ENCODE measurements around the gene SRSF3.

Gene SRSF3

GRCh38 chr6:36578431-36578830, 15.7 kb upstream of the SRSF3 start:
- Histone ChIP-seq H3K9me3 (ENCODE audit: control insufficient read depth, insufficient read depth, low read depth, low read length) (no peaks in the 10 kb centered on the region), H3K36me3 (ENCODE audit: control insufficient read depth in 2 of 2, insufficient read depth in 1 of 2, low read length in 2 of 2) (no peaks in the 10 kb centered on the region), H3K4me1 (ENCODE audit: control insufficient read depth, insufficient read depth, low read length) (peaks cover 6% of the 10 kb centered on the region; the same call in 1 of the 2 replicates), H3K27ac (ENCODE audit: extremely low read depth, low read depth, low read length) (no peak overlapping the region), H3K4me3 (ENCODE audit: low read depth, low read length) (no peak overlapping the region)
- CTCF ChIA-PET = interaction anchor here (0.6 to 1.2 kb wide), 3 partner anchors 17 to 224 kb away, joined by 3 to 5 read pairs (median 4); no protein-coding TSS in a partner anchor
- POLR2A ChIA-PET = interaction anchor here (0.7 kb wide), 1 partner anchor 552 kb away, joined by 4 read pairs; no protein-coding TSS in a partner anchor
- no peak for TF ChIP-seq ZNF140 (tag by site-specific recombination; IDR thresholded peaks at IDR 0.05)
- no peak for TF ChIP-seq KLF8 (tag by site-specific recombination; IDR thresholded peaks at IDR 0.05)
- TF ChIP-seq ZNF112 (tag by site-specific recombination; IDR thresholded peaks at IDR 0.05) = no peak
- TF ChIP-seq ZNF404 (tag by site-specific recombination; IDR thresholded peaks at IDR 0.05) = no peak
- TF ChIP-seq ZNF776 (tag by site-specific recombination; IDR thresholded peaks at IDR 0.05; ENCODE audit: borderline replicate concordance) = no peak
- TF ChIP-seq ZNF132 (tag by site-specific recombination; IDR thresholded peaks at IDR 0.05; ENCODE audit: borderline replicate concordance) = no peak
- TF ChIP-seq ZSCAN18 (tag by site-specific recombination; IDR thresholded peaks at IDR 0.05) = no peak
- TF ChIP-seq TRIM28 (IDR thresholded peaks at IDR 0.05; ENCODE audit: borderline replicate concordance, low read length) = no peak
- no peak for TF ChIP-seq KLF16 (tag by site-specific recombination; IDR thresholded peaks at IDR 0.05)
- TF ChIP-seq ZNF214 (tag by site-specific recombination; IDR thresholded peaks at IDR 0.05; ENCODE audit: borderline replicate concordance) = no peak
- TF ChIP-seq ZNF398 (tag by site-specific recombination; IDR thresholded peaks at IDR 0.05) = no peak
- TF ChIP-seq ZNF626 (tag by site-specific recombination; IDR thresholded peaks at IDR 0.05) = no peak
- no peak for TF ChIP-seq ZBTB7A (tag by site-specific recombination; IDR thresholded peaks at IDR 0.05; ENCODE audit: low read depth)
- TF ChIP-seq ZNF639 (tag by site-specific recombination; IDR thresholded peaks at IDR 0.05) = no peak
- TF ChIP-seq ZNF701 (tag by site-specific recombination; IDR thresholded peaks at IDR 0.05) = no peak
- TF ChIP-seq ZNF518A (tag by site-specific recombination; conservative IDR thresholded peaks at IDR 0.05; ENCODE audit: low read depth) = no peak
- no peak for TF ChIP-seq ZNF121 (tag by site-specific recombination; IDR thresholded peaks at IDR 0.05)
- no peak for TF ChIP-seq ZNF114 (tag by site-specific recombination; IDR thresholded peaks at IDR 0.05)
- TF ChIP-seq ATF2 (tag by site-specific recombination; IDR thresholded peaks at IDR 0.05; ENCODE audit: low read depth) = no peak
